HUES6 (cell line): ENCODE results near the gene IDI1.

ENCODE experiments used
- H3K27ac ChIP-seq: 2 replicates; pipeline ENCODE4 v1.7.0; 2013; ENCODE audit warnings: low read depth, mild to moderate bottlenecking, low read length, inconsistent platforms
- H3K27me3 ChIP-seq: 2 replicates; pipeline ENCODE4 v1.6.1; 2013; ENCODE audit warnings: low read length; ENCODE audit not compliant: control insufficient read depth, insufficient read depth
- H3K36me3 ChIP-seq: 2 replicates; pipeline ENCODE4 v1.6.1; 2013; ENCODE audit warnings: low read length; ENCODE audit not compliant: control insufficient read depth, insufficient read depth
- H3K4me1 ChIP-seq: 2 replicates; pipeline ENCODE4 v1.6.1; 2013; ENCODE audit warnings: low read length; ENCODE audit not compliant: control insufficient read depth, insufficient read depth
- H3K4me3 ChIP-seq: 2 replicates; pipeline ENCODE4 v1.5.1; 2013; ENCODE audit warnings: low read depth, low read length
- H3K9ac ChIP-seq: one replicate; pipeline ENCODE4 v1.6.1; 2013; ENCODE audit warnings: mild to moderate bottlenecking, low read length
- H3K9me3 ChIP-seq: 2 replicates; pipeline ENCODE4 v1.6.1; 2013; ENCODE audit warnings: low read depth, low read length; ENCODE audit not compliant: control insufficient read depth, insufficient read depth

The IDI1 gene

DNA sequence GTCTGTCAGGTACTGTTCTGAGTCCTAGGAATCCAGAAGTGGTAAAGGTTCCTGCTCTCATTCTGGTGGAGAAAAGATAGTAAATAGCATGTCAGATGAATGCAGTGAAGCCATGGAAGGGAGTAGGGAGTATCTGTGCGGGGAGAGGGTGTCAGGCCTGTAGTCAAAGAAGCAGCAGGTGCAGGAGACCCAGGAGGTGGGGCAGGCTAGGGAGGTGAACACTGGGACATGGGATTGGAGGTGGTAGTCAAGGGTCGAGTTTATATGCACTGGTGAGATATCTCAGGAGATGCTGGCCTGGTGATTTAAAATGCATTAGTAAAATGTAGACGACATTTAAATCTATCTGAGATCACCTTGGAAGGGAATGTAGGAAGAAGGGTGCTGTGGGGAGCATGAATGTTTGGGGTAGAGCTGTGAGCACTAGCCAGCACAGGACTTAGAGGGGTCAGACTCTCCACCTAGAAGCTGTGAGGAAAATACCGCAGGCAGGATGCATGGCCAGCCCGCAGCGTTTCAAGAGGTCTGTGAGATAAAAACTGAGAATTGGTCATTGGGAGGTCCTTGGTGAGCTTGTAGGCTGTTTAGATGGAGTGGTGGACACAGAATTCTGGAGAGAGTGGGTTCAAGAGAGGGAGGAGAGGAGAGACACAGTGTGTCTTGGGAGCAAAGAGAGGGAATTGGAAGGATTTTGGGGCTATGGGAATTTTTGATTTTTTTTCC lies 53.9 kb downstream of the IDI1 start:
- Histone ChIP-seq H3K36me3 (peaks cover 86% of the 10 kb centered on the region), H3K4me3 (no peak overlapping the region), H3K4me1 (peaks cover 2% of the 10 kb centered on the region; the same call in 1 of the 2 replicates), H3K9ac (no peak overlapping the region), H3K27ac (no peak overlapping the region), H3K27me3 (no peaks in the 10 kb centered on the region), H3K9me3 (no peaks in the 10 kb centered on the region)

DNA sequence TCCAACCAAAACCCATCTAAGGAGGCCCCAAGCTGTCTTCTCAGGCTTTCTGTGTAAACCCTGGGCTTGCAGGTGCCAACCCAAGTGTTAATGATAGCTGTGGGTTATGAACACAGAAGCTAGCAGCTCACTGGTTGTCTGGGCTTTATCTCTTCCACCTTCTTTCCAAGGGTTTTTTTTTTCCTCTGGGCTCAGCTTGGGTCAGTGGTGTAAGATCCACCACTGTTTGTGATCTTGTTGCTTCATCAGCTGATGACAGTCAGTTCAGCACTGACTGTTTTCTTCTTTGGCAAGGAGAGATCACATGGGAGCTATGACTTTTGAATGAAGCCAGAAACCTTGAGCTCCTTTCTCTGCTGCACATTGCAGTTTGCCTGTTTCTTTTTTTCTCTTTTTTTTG lies 56.0 kb downstream of the IDI1 start:
- Histone ChIP-seq H3K4me1 (peaks cover 11% of the 10 kb centered on the region), H3K9me3 (no peaks in the 10 kb centered on the region), H3K36me3 (peaks cover 72% of the 10 kb centered on the region), H3K4me3 (no peak overlapping the region), H3K27ac (no peak overlapping the region), H3K27me3 (no peaks in the 10 kb centered on the region), H3K9ac (no peak overlapping the region)

DNA sequence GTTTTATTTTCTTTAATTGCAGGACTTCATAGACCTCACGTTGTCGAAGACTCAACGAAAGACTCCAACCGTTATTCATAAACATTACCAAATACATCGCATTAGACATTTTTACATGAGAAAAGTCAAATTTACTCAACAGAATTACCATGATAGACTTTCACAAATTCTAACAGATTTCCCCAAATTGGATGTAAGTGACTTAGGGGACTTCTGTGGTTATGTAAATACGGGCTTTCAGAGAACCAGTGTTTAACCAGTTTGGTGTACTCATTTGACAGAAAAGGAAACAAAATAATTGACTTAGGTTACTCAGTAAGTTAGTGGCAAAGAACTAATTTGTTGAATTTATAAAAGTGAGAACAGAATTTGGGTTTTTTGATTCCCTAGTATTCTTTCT lies 56.5 kb downstream of the IDI1 start:
- H3K27me3 ChIP-seq = no peaks in the 10 kb centered on the region
- peaks cover 68% of the 10 kb centered on the region for H3K36me3 ChIP-seq
- peaks cover 11% of the 10 kb centered on the region for H3K4me1 ChIP-seq
- no peak overlapping the region for H3K9ac ChIP-seq
- no peaks in the 10 kb centered on the region for H3K9me3 ChIP-seq
- no peak overlapping the region for H3K27ac ChIP-seq
- H3K4me3 ChIP-seq = no peak overlapping the region

DNA sequence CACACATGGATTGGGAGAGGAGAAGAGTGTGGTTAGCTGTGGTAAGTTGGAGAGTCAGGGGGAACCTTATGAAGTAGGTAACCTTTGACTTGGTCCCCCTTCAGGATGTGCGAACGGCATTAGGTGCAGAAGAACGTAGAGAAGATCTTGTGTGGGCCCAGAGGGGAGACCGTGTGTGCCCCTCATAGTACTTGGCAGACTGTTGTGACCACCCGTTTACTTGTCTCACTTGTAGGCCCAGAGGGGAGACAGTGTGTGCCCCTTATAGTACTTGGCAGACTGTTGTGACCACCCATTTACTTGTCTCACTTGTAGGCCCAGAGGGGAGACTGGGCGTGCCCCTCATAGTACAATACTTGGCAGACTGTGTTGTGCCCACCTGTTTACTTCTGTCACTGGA lies 58.1 kb downstream of the IDI1 start:
- peaks cover 52% of the 10 kb centered on the region for H3K36me3 ChIP-seq

More for the DNA sequence above, 58.1 kb downstream of the IDI1 start:
- no peak overlapping the region for H3K9ac ChIP-seq
- peak overlapping the region; percentile 7; the same call in 1 of the 2 replicates for H3K4me3 ChIP-seq
- no peak overlapping the region for H3K27ac ChIP-seq
- H3K9me3 ChIP-seq = no peaks in the 10 kb centered on the region
- peaks cover 16% of the 10 kb centered on the region for H3K4me1 ChIP-seq
- H3K27me3 ChIP-seq = no peaks in the 10 kb centered on the region
